ENCODE results near the gene C19orf44.

- TF ChIP-seq CTCF (IDR thresholded peaks at IDR 0.05) (peak; percentile 52), EZH2 (IDR thresholded peaks at IDR 0.05) (no peak), EZH2phosphoT487 (IDR thresholded peaks at IDR 0.05) (no peak)
Measured at GRCh38 chr19:16527971-16528521, 31.9 kb downstream of the C19orf44 start.
